H1 (cell line): Measurements from ENCODE around the gene TAB3. TPM values are rescaled to one million over a fixed set of nuclear protein-coding genes. Genes with fewer than 3 reads are reported as not detected.

ENCODE experiments used
- PHF8 ChIP-seq: fragments of 200-600 bp; sonication (generic); conservative IDR thresholded peaks from 2 replicates; pipeline ENCODE4 v1.7.1; 2012; ENCODE audit warnings: low read depth, mild to moderate bottlenecking, inconsistent platforms, low read length, moderate library complexity
- RBBP5 ChIP-seq: IDR thresholded peaks from 2 replicates; pipeline ENCODE4 v1.7.1; 2012; ENCODE audit warnings: low read depth, mild to moderate bottlenecking, inconsistent platforms, low read length, moderate library complexity, borderline replicate concordance
- TEAD4 ChIP-seq: IDR thresholded peaks from 2 replicates; pipeline ENCODE4 v1.6.1; 2012; ENCODE audit warnings: low read depth, low read length, inconsistent platforms, mixed read lengths
- polyA plus RNA-seq, 7 experiments: library from polyadenylated mRNA; depleted of rRNA in 3 of 7; stranded (reverse) in 5 of 7; unstranded in 2 of 7; fragments of >200 nt in 5 of 7; fragments of 200-250 nt in 2 of 7; gene quantifications; 1 replicate in 5 of 7; 2 replicates in 1 of 7; 4 replicates in 1 of 7; pipeline versions ENCODE4 v1.2.1 to v1.2.3, GENCODE V29; 2011 to 2013; ENCODE audit warnings: missing spikeins in 2 of 7, mixed read lengths in 2 of 7
- total RNA-seq: library from RNA; stranded (reverse); fragmentation: NEBNext Ultra II Directional; extraction: Animal tissue kit (Norgen Biotek cat#: 25700); gene quantifications from 2 replicates; pipeline ENCODE4 v1.2.1, GENCODE V29; 2021
- TF ChIP-seq, protein P1 (sequence below): IDR thresholded peaks from 2 replicates; pipeline ENCODE4 v1.6.1; 2012; ENCODE audit warnings: inconsistent platforms

The TAB3 gene
- total and polyA plus RNA-seq, 2 of the 8 experiments (the other 6 are each of a cell fraction or from before 2014, with no cell fraction given), result 12.7 to 12.9 TPM

DNA sequence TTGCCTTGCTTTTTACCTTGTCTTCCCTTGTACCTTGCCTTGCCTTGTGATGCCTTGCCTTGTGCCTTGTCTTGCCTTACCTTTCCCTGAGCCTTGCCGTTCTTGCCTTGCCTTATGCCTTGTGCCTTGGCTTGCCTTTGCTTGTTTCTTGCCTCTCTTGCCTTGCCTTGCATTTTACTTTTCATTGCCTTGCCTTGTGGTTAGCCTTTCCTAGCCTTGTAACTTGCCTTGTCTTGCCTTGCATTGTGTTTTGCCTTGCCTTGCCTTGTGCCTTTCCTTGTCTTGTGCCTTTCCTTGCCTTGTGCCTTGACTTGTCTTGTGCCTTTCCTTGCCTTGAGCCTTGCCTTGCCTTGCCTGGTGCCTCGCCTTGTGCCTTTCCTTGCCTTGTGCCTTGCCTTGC lies 84.6 kb downstream of the TAB3 start (continued):
- no peak for TF ChIP-seq RBBP5
- TF ChIP-seq PHF8, result no peak
- TF ChIP-seq, protein P1, sequence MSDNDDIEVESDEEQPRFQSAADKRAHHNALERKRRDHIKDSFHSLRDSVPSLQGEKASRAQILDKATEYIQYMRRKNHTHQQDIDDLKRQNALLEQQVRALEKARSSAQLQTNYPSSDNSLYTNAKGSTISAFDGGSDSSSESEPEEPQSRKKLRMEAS, result no peak
- TF ChIP-seq TEAD4, result no peak
